Smooth muscle cell (in vitro differentiated cells): Measurements from ENCODE around the gene NOP56. TPM values are rescaled to one million over a fixed set of nuclear protein-coding genes. Genes with fewer than 3 reads are reported as not detected.
"Not testable (repeated sequence)": the region's sequence is repeated elsewhere in the genome, so short reads cannot be mapped to it uniquely, and the experiment has no call there.

Source experiments
- DNase-seq: peaks from one replicate; lab custom pipeline; 2025; ENCODE audit not compliant: unreplicated experiment; lab: John Stamatoyannopoulos, UW
- H2AFZ ChIP-seq: fragments of 200-600 bp; sonication (generic); 2 replicates; pipeline ENCODE4 v1.6.0; 2016; ENCODE audit warnings: antibody characterized with exemption, low read depth, mild to moderate bottlenecking
- H3F3A ChIP-seq: fragments of 200-600 bp; sonication (generic); 2 replicates; pipeline ENCODE4 v1.6.0; 2017; ENCODE audit warnings: antibody characterized with exemption, low read depth
- H3K27ac ChIP-seq: fragments of 200-600 bp; sonication (generic); 2 replicates; pipeline ENCODE4 v1.5.1; 2016; ENCODE audit warnings: low read depth, mild to moderate bottlenecking
- H3K27me3 ChIP-seq: fragments of 200-600 bp; sonication (generic); 2 replicates; pipeline ENCODE4 v1.6.1; 2016; ENCODE audit warnings: low read depth, mild to moderate bottlenecking
- H3K36me3 ChIP-seq: fragments of 200-600 bp; sonication (generic); 2 replicates; pipeline ENCODE4 v1.5.1; 2016; ENCODE audit warnings: low read depth
- H3K4me1 ChIP-seq: fragments of 200-600 bp; sonication (generic); 2 replicates; pipeline ENCODE4 v1.5.1; 2016; ENCODE audit warnings: low read depth
- H3K4me2 ChIP-seq: fragments of 200-600 bp; sonication (generic); 2 replicates; pipeline ENCODE4 v1.6.0; 2016; ENCODE audit warnings: mild to moderate bottlenecking
- H3K4me3 ChIP-seq: fragments of 200-600 bp; sonication (generic); 2 replicates; pipeline ENCODE4 v1.5.1; 2016; ENCODE audit warnings: mild to moderate bottlenecking
- H3K79me2 ChIP-seq: fragments of 200-600 bp; sonication (generic); 2 replicates; pipeline ENCODE4 v1.6.0; 2016; ENCODE audit warnings: low read depth, mild to moderate bottlenecking
- H3K9ac ChIP-seq: fragments of 200-600 bp; sonication (generic); 2 replicates; pipeline ENCODE4 v1.6.0; 2016; ENCODE audit warnings: low read depth
- H3K9me3 ChIP-seq: fragments of 200-600 bp; sonication (generic); replicated peaks from 2 replicates; pipeline ENCODE4 v1.5.1; 2016; ENCODE audit warnings: low read depth
- H4K20me1 ChIP-seq: fragments of 200-600 bp; sonication (generic); 2 replicates; pipeline ENCODE4 v1.6.0; 2016; ENCODE audit warnings: low read depth
- CTCF ChIP-seq: fragments of 200-600 bp; sonication (generic); IDR thresholded peaks from 2 replicates; pipeline ENCODE4 v1.5.1; 2017; ENCODE audit warnings: borderline replicate concordance, mild to moderate bottlenecking, antibody characterized with exemption; ENCODE audit not compliant: insufficient read depth, poor library complexity, severe bottlenecking
- WGBS: methylation state at CpG from one replicate; pipeline ENCODE4 v1.1.7; 2016; ENCODE audit warnings: low lambda C conversion rate; 5-methylcytosine and 5-hydroxymethylcytosine counted together
- polyA plus RNA-seq: library from polyadenylated mRNA; unstranded; fragments of >200 nt; fragmentation: Nextera tagmentation; extraction: Ambion mirVana; gene quantifications from 2 replicates; pipeline ENCODE4 v1.2.1, GENCODE V29; 2016
- total RNA-seq: library from RNA; depleted of rRNA; stranded (reverse); fragments of >200 nt; gene quantifications from 2 replicates; pipeline ENCODE4 v1.2.3, GENCODE V29; 2014

NOP56 gene
- total and polyA plus RNA-seq, 2 experiments from 2014 or later, result 108 to 115 TPM

DNA sequence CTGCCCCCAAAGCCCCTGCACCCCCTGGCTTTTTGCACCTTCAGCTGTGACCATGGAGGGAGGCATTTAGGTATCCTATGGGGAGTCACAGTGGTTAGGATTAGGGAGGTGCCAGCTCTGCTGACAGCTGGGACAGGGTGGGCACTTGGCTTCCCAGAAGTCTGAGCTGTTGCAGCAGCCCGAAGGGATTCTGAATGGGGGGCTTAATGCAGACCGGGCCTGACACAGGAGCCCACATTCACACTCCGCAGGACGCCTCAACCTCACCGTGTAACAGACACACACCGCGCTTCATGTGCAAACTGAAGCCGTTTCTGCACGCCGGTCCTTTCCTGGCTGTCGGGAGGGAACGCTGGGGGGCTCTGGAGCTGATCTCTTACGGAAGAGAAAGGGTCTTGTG, 42.1 kb downstream of the NOP56 start:
- no peaks in the 10 kb centered on the region for H3F3A ChIP-seq
- H3K4me2 ChIP-seq, result no peak overlapping the region
- WGBS, result 24% methylated on average over 13 of the region's 13 CpGs
- no peaks in the 10 kb centered on the region for H3K36me3 ChIP-seq
- no peak for DNase-seq
- H3K9ac ChIP-seq, result no peak overlapping the region
- H2AFZ ChIP-seq, result no peak overlapping the region
- no peak overlapping the region for H3K27ac ChIP-seq
- H4K20me1 ChIP-seq, result peaks cover 22% of the 10 kb centered on the region
- no peaks in the 10 kb centered on the region for H3K79me2 ChIP-seq
- no peak for TF ChIP-seq CTCF
- peaks cover 8% of the 10 kb centered on the region for H3K4me1 ChIP-seq
- no peak overlapping the region for H3K4me3 ChIP-seq
- no peaks in the 10 kb centered on the region for H3K9me3 ChIP-seq
- H3K27me3 ChIP-seq, result peaks cover 21% of the 10 kb centered on the region

DNA sequence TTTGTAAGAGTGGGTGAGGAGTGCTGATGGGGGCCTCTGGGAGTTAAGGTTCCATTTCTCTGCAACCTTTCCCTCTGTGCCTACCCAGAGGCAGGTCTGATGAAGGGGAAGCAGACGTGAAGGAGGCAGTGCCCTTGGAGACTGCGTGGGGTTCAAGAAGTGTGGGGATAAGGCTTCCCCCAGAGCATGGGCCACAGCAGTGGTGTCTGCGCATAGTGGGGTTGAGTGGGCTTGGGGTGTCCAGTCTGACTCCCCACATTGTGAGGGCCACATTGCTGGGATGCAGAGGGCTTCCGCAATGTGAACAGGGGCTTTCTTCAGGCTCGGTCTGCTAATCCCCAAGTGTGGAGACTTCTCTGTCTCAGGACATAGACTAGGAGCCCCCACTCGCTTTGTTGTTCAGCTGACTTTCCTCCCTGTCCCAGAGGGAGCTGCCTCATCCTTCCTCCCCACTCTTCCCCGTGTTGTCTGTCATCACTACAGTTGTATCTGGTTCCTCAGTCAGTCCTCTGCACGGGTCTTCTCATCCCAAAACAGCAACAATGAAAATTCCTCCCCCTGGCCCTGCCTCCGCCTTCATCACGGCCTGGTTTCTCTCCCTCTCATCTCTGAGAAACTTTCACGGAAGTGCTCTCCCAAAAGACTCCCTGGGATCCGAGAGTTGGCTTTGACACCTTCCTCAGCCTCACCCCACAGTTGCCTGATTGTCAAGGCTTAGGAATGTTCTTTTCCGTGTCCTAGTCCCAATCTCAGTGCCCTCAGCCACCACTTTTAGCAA, 43.0 kb downstream of the NOP56 start:
- TF ChIP-seq CTCF, result no peak
- no peak overlapping the region for H3K4me2 ChIP-seq
- 68% methylated on average over 13 of the region's 13 CpGs for WGBS

GRCh38 chr20:2695984-2696525, 43.6 kb downstream of the NOP56 start:
- WGBS, result 96% methylated on average over 12 of the region's 12 CpGs
- not testable (repeated sequence) for H3K4me2 ChIP-seq, H3K36me3 ChIP-seq, H3K4me1 ChIP-seq, H3F3A ChIP-seq, H3K9ac ChIP-seq, H3K27ac ChIP-seq, H3K4me3 ChIP-seq, H3K79me2 ChIP-seq, H3K9me3 ChIP-seq, DNase-seq, H2AFZ ChIP-seq
- H4K20me1 ChIP-seq, result peaks cover 30% of the 10 kb centered on the region
- peaks cover 32% of the 10 kb centered on the region for H3K27me3 ChIP-seq

More for the DNA sequence above, 43.0 kb downstream of the NOP56 start:
- peaks cover 24% of the 10 kb centered on the region for H4K20me1 ChIP-seq
- peaks cover 29% of the 10 kb centered on the region for H3K27me3 ChIP-seq
- H2AFZ ChIP-seq, result no peak overlapping the region
- H3F3A ChIP-seq, result no peaks in the 10 kb centered on the region
- no peaks in the 10 kb centered on the region for H3K79me2 ChIP-seq
- H3K4me3 ChIP-seq, result no peak overlapping the region
- no peaks in the 10 kb centered on the region for H3K36me3 ChIP-seq
- DNase-seq, result no peak
- no peak overlapping the region for H3K9ac ChIP-seq
- H3K27ac ChIP-seq, result no peak overlapping the region
- no peaks in the 10 kb centered on the region for H3K9me3 ChIP-seq
- peaks cover 8% of the 10 kb centered on the region for H3K4me1 ChIP-seq

GRCh38 chr20:2696646-2697045, 44.2 kb downstream of the NOP56 start:
- Histone ChIP-seq H4K20me1 (peaks cover 36% of the 10 kb centered on the region), H3F3A (no peaks in the 10 kb centered on the region), H3K9me3 (no peaks in the 10 kb centered on the region), H3K79me2 (no peaks in the 10 kb centered on the region), H3K9ac (no peak overlapping the region), H3K4me1 (peaks cover 8% of the 10 kb centered on the region), H2AFZ (no peak overlapping the region), H3K27me3 (peaks cover 30% of the 10 kb centered on the region), H3K36me3 (no peaks in the 10 kb centered on the region), H3K4me2 (no peak overlapping the region), H3K27ac (no peak overlapping the region), H3K4me3 (no peak overlapping the region)
- no peak for DNase-seq
- no peak for TF ChIP-seq CTCF
- WGBS, result 90% methylated on average over 8 of the region's 9 CpGs
